GM12878 (cell line): Measurements from ENCODE around the gene COL23A1. TPM values are rescaled to one million over a fixed set of nuclear protein-coding genes. Genes with fewer than 3 reads are reported as not detected.

Source experiments
- ATAC-seq: fragments of 200-7000 bp; cut with Tn5 transposase; 3 replicates; pipeline ENCODE4 v1.9.1; 2020; ENCODE audit warnings: mild to moderate bottlenecking, moderate library complexity
- BruUV-seq: library from RNA; stranded (reverse); fragments of 400-500 nt; replicated peaks from 2 replicates; lab custom pipeline; 2021; lab: Mats Ljungman, UMichigan
- CTCF ChIA-PET: fragments of 300-600 bp; sonication (Branson Sonifier 250); formaldehyde crosslinking; extraction: SDS; loops from one replicate; lab custom pipeline; 2021; ENCODE audit warnings: inconsistent platforms; lab: Yijun Ruan, JAX
- POLR2A ChIA-PET: fragments of 350-600 bp; formaldehyde crosslinking; extraction: SDS; loops from one replicate; lab custom pipeline; 2021; ENCODE audit warnings: inconsistent platforms; lab: Charles Lee
- RAD21 ChIA-PET: fragments of 300-600 bp; sonication (Branson Sonifier 250); formaldehyde crosslinking; loops from one replicate; lab custom pipeline; 2023; ENCODE audit warnings: antibody characterized with exemption; ENCODE audit not compliant: unreplicated experiment; lab: Charles Lee
- SMC1A ChIA-PET: fragments of 300-600 bp; sonication (Branson Sonifier 250); formaldehyde crosslinking; loops from one replicate; lab custom pipeline; 2023; ENCODE audit not compliant: unreplicated experiment, uncharacterized antibody; lab: Charles Lee
- DNase-seq: peaks from one replicate; pipeline ENCODE4 v3.0.0-alpha.2; 2011; ENCODE audit warnings: low read depth, low spot score
- FAIRE-seq: peaks from 3 replicates; lab custom pipeline; 2011; peaks lifted over from hg19 to GRCh38; lab: Jason Lieb, UNC
- H2AFZ ChIP-seq: 2 replicates; pipeline ENCODE4 v1.6.0; 2011; ENCODE audit warnings: low read depth, low read length, control low read depth; ENCODE audit not compliant: control insufficient read depth
- H3K27ac ChIP-seq: 2 replicates; pipeline ENCODE4 v1.5.1; 2011; ENCODE audit warnings: control low read depth; ENCODE audit not compliant: control insufficient read depth, insufficient read depth
- H3K27me3 ChIP-seq, 2 experiments: replicated peaks in 1 of 2; 2 replicates each; pipeline versions ENCODE4 v1.6.0 to v1.6.1; 2011; ENCODE audit warnings: low read length in 1 of 2; ENCODE audit not compliant: control insufficient read depth in 2 of 2, insufficient read depth in 2 of 2
- H3K36me3 ChIP-seq, 2 experiments: 2 replicates each; pipeline ENCODE4 v1.5.1; 2011; ENCODE audit warnings: low read length in 1 of 2; ENCODE audit not compliant: control insufficient read depth in 2 of 2, insufficient read depth in 2 of 2
- H3K4me1 ChIP-seq: 2 replicates; pipeline ENCODE4 v1.6.1; 2011; ENCODE audit warnings: mild to moderate bottlenecking, low read length, moderate library complexity, mixed read lengths; ENCODE audit not compliant: control insufficient read depth, insufficient read depth
- H3K4me2 ChIP-seq: 2 replicates; pipeline ENCODE4 v1.6.0; 2011; ENCODE audit warnings: control low read depth; ENCODE audit not compliant: control insufficient read depth, insufficient read depth
- H3K4me3 ChIP-seq: fragments of 200-600 bp; sonication (generic); 2 replicates; pipeline ENCODE4 v1.5.1; 2016
- H3K79me2 ChIP-seq: 2 replicates; pipeline ENCODE4 v1.6.0; 2011; ENCODE audit warnings: low read length; ENCODE audit not compliant: control insufficient read depth, insufficient read depth
- H3K9ac ChIP-seq: 2 replicates; pipeline ENCODE4 v1.8.0; 2011; ENCODE audit warnings: low read length, control low read depth, mixed read lengths; ENCODE audit not compliant: control insufficient read depth, insufficient read depth
- H3K9me3 ChIP-seq: replicated peaks from 3 replicates; pipeline ENCODE4 v1.5.1; 2011; ENCODE audit warnings: mild to moderate bottlenecking, low read length; ENCODE audit not compliant: control insufficient read depth, insufficient read depth
- H4K20me1 ChIP-seq: 2 replicates; pipeline ENCODE4 v1.6.0; 2011; ENCODE audit not compliant: control insufficient read depth, insufficient read depth
- BRCA1 ChIP-seq: IDR thresholded peaks from 2 replicates; pipeline ENCODE4 v1.6.1; 2011; ENCODE audit warnings: low read depth, low read length, improper control_type of control experiment
- NR2F1 ChIP-seq: fragments of 450-650 bp; conservative IDR thresholded peaks from 2 replicates; pipeline ENCODE4 v1.6.1; 2017; ENCODE audit warnings: mild to moderate bottlenecking
- PBX3 ChIP-seq: IDR thresholded peaks from 2 replicates; pipeline ENCODE4 v1.6.1; 2011; ENCODE audit warnings: mild to moderate bottlenecking, low read depth, low read length, moderate library complexity; ENCODE audit not compliant: insufficient replicate concordance
- WGBS: methylation state at CpG from one replicate; pipeline ENCODE4 v1.1.6; 2016; ENCODE audit warnings: low lambda C conversion rate; ENCODE audit not compliant: insufficient replicate concordance, insufficient coverage; ENCODE audit errors: missing lambda C conversion rate; 5-methylcytosine and 5-hydroxymethylcytosine counted together
- in situ Hi-C: fragments of 300-500 bp; cut with MboI; formaldehyde crosslinking; loops from 9 replicates; pipeline ENCODE4 v1.14.3; 2018; ENCODE audit warnings: mixed read lengths
- intact Hi-C: fragments of 100-400 bp; cut with micrococcal nuclease; formaldehyde crosslinking; loops from one replicate; pipeline ENCODE4 v1.14.2; 2022; ENCODE audit not compliant: unreplicated experiment
- polyA plus RNA-seq, 11 experiments: library from polyadenylated mRNA; depleted of rRNA in 4 of 11; unstranded in 6 of 11; stranded (reverse) in 5 of 11; fragments of >200 nt; fragmentation: Nextera tagmentation in 4 of 11; fragmentation: Illumina TruSeq in 1 of 11; extraction: Ambion mirVana in 4 of 11; extraction: Trizol in 1 of 11; gene quantifications; 1 replicate in 1 of 11; 2 replicates in 10 of 11; pipeline versions ENCODE4 v1.2.1 to v1.2.3, GENCODE V29; 2011 to 2016; ENCODE audit warnings: inconsistent platforms in 2 of 11, missing spikeins in 2 of 11, low read depth in 1 of 11
- total RNA-seq, 4 experiments: library from RNA; depleted of rRNA in 3 of 4; stranded (reverse); fragments of >200 nt in 3 of 4; fragmentation: Illumina TruSeq in 1 of 4; extraction: Trizol in 1 of 4; gene quantifications; 2 replicates each; pipeline versions ENCODE4 v1.2.1 to v1.2.3, GENCODE V29; 2013 to 2021
- TF ChIP-seq, protein P1 (sequence below): IDR thresholded peaks from 2 replicates; pipeline ENCODE4 v1.6.1; 2011; ENCODE audit warnings: borderline replicate concordance, low read depth, mild to moderate bottlenecking, moderate library complexity, mixed read lengths, low read length; ENCODE audit not compliant: insufficient read depth; ENCODE audit errors: extremely low read length

The COL23A1 gene
- total and polyA plus RNA-seq, 10 of the 15 experiments (the other 5 are each of a cell fraction or from before 2014, with no cell fraction given): 0.03 to 0.83 (median 0.09) TPM; not detected in 5

DNA sequence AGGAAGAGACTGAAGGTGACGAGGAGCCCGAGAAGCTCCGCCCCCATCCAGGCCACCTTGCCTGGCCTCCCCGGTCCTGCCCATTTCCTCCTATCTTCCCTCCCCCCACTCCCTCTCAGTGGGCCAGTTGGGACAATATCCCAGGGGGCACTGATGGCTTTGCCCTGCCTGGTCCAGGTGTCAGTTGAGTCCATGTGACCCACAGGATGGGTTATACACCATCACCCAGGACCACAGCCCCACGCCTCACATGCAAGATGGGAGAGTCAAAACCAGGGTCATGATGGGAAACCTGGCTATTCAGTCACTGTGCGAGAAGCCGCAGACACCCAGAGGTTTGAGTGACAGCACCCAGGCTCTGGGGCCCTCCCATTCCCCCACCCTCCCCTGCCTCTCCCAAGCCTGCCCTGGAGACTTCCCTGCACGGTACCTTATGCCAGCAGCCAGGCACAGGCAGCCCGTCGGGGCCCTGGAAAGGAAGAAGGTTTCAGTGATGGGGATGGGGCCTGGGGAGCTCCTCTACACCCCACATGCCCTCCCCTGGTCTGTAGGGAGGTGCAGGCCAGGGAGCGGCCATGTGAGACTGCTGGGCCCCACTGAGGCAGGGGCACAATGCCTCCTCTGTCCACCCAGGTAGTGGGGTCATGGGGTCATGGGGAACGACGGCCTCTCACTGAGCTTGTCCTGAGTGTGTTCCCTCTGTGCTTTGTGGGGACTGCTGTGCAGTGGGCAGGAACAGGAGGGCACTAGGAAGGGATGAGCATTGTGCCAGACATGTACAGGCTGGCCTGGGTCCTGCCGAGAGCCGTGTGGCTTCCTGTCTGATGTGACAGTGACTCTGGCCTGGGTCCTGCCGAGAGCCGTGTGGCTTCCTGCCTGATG, 351.2 kb downstream of the COL23A1 start (continued):
- peak; percentile 36 for TF ChIP-seq PBX3

DNA sequence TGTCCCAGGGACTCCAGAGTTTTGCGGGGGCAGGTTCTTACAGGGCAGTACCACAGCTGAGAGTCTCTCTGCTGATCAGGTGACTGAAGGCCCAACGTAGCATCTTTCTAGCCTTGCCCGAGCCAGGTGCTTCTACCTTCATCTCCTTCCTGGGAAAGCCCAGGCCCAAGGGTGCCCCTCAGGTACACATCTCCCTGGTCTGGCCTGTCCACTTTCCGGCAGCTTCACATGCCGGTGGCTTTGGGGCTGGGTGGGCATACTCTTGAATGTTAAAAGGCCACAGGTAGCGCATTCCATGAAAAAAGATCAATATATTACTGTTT, 351.9 kb downstream of the COL23A1 start:
- no peak overlapping the region for H3K4me3 ChIP-seq
- H3K4me1 ChIP-seq: peaks cover 51% of the 10 kb centered on the region
- CTCF ChIA-PET: interaction anchor here (0.7 kb wide), 1 partner anchor 15 kb away, joined by 5 read pairs; no protein-coding TSS in a partner anchor
- FAIRE-seq (no peak), DNase-seq (no peak), ATAC-seq (no peak)
- no peak overlapping the region for H2AFZ ChIP-seq
- no peak overlapping the region for H3K27ac ChIP-seq
- intact Hi-C loops (loop anchor here (5.0 kb wide), 1 partner anchor 1254 kb away; no protein-coding TSS in a partner anchor), in situ Hi-C loops (no loop called here)
- H3K79me2 ChIP-seq: no peaks in the 10 kb centered on the region
- TF ChIP-seq, protein P1, sequence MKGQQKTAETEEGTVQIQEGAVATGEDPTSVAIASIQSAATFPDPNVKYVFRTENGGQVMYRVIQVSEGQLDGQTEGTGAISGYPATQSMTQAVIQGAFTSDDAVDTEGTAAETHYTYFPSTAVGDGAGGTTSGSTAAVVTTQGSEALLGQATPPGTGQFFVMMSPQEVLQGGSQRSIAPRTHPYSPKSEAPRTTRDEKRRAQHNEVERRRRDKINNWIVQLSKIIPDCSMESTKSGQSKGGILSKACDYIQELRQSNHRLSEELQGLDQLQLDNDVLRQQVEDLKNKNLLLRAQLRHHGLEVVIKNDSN: no peak
- TF ChIP-seq NR2F1 (no peak), BRCA1 (no peak)
- no peak overlapping the region for H3K4me2 ChIP-seq
- H4K20me1 ChIP-seq: no peaks in the 10 kb centered on the region
- H3K27me3 ChIP-seq: no peaks in the 10 kb centered on the region
- H3K9ac ChIP-seq: no peak overlapping the region
- no peaks in the 10 kb centered on the region for H3K36me3 ChIP-seq
- RAD21 ChIA-PET: no interaction called here
- no peaks in the 10 kb centered on the region for H3K9me3 ChIP-seq
- SMC1A ChIA-PET: no interaction called here
- POLR2A ChIA-PET: no interaction called here
- WGBS: 98% methylated on average over 6 of the region's 6 CpGs
- no TSS peak for BruUV-seq
